ENCODE measurements around the gene P4HA2.
A peak's percentile ranks its signal among the peaks of the same experiment; 100 is the strongest.
"Not testable (repeated sequence)": the region's sequence is repeated elsewhere in the genome, so short reads cannot be mapped to it uniquely, and the experiment has no call there.

The P4HA2 gene

GRCh38 chr5:132184588-132184987, 43.1 kb downstream of the P4HA2 start:
- Histone ChIP-seq H3K4me3 (ENCODE audit: low read depth, low read length) (no peak overlapping the region), H3K27ac (ENCODE audit: low read depth, low read length) (no peak overlapping the region), H3K36me3 (ENCODE audit: control insufficient read depth, insufficient read depth, low read length) (no peaks in the 10 kb centered on the region), H3K4me1 (ENCODE audit: control insufficient read depth, insufficient read depth, low read length) (peaks cover 20% of the 10 kb centered on the region), H3K9ac (ENCODE audit: low read length) (no peak overlapping the region), H3K9me3 (ENCODE audit: control insufficient read depth, insufficient read depth, low read depth, low read length) (no peaks in the 10 kb centered on the region), H3K27me3 (ENCODE audit: control insufficient read depth, insufficient read depth, low read length) (no peaks in the 10 kb centered on the region)

- Histone ChIP-seq H3K4me1 (ENCODE audit: control insufficient read depth, insufficient read depth, low read length) (peaks cover 20% of the 10 kb centered on the region), H3K9me3 (ENCODE audit: control insufficient read depth, insufficient read depth, low read depth, low read length) (no peaks in the 10 kb centered on the region), H3K27me3 (ENCODE audit: control insufficient read depth, insufficient read depth, low read length) (no peaks in the 10 kb centered on the region), H3K9ac (ENCODE audit: low read length) (no peak overlapping the region), H3K36me3 (ENCODE audit: control insufficient read depth, insufficient read depth, low read length) (no peaks in the 10 kb centered on the region), H3K27ac (ENCODE audit: low read depth, low read length) (no peak overlapping the region), H3K4me3 (ENCODE audit: low read depth, low read length) (no peak overlapping the region)
Observed at GRCh38 chr5:132183723-132184122, 43.9 kb downstream of the P4HA2 start.

- H3K36me3 ChIP-seq (ENCODE audit: control insufficient read depth, insufficient read depth, low read length): no peaks in the 10 kb centered on the region
- no peak overlapping the region for H3K4me3 ChIP-seq (ENCODE audit: low read depth, low read length)
- no peaks in the 10 kb centered on the region for H3K9me3 ChIP-seq (ENCODE audit: control insufficient read depth, insufficient read depth, low read depth, low read length)
- H3K4me1 ChIP-seq (ENCODE audit: control insufficient read depth, insufficient read depth, low read length): peaks cover 20% of the 10 kb centered on the region
- no peaks in the 10 kb centered on the region for H3K27me3 ChIP-seq (ENCODE audit: control insufficient read depth, insufficient read depth, low read length)
- H3K9ac ChIP-seq (ENCODE audit: low read length): no peak overlapping the region
- H3K27ac ChIP-seq (ENCODE audit: low read depth, low read length): no peak overlapping the region
Observed at GRCh38 chr5:132182359-132183040, 45.2 kb downstream of the P4HA2 start.

GRCh38 chr5:132181011-132181629, 46.5 kb downstream of the P4HA2 start:
- Histone ChIP-seq H3K9ac (ENCODE audit: low read length) (no peak overlapping the region), H3K4me3 (ENCODE audit: low read depth, low read length) (peak overlapping the region; percentile 44), H3K9me3 (ENCODE audit: control insufficient read depth, insufficient read depth, low read depth, low read length) (no peaks in the 10 kb centered on the region), H3K36me3 (ENCODE audit: control insufficient read depth, insufficient read depth, low read length) (no peaks in the 10 kb centered on the region), H3K27ac (ENCODE audit: low read depth, low read length) (no peak overlapping the region), H3K4me1 (ENCODE audit: control insufficient read depth, insufficient read depth, low read length) (peaks cover 20% of the 10 kb centered on the region), H3K27me3 (ENCODE audit: control insufficient read depth, insufficient read depth, low read length) (no peaks in the 10 kb centered on the region)

- Histone ChIP-seq H3K27me3 (ENCODE audit: control insufficient read depth, insufficient read depth, low read length) (no peaks in the 10 kb centered on the region), H3K4me3 (ENCODE audit: low read depth, low read length) (no peak overlapping the region), H3K36me3 (ENCODE audit: control insufficient read depth, insufficient read depth, low read length) (no peaks in the 10 kb centered on the region), H3K27ac (ENCODE audit: low read depth, low read length) (no peak overlapping the region), H3K9me3 (ENCODE audit: control insufficient read depth, insufficient read depth, low read depth, low read length) (no peaks in the 10 kb centered on the region), H3K9ac (ENCODE audit: low read length) (no peak overlapping the region), H3K4me1 (ENCODE audit: control insufficient read depth, insufficient read depth, low read length) (peaks cover 20% of the 10 kb centered on the region)
Observed at GRCh38 chr5:132180134-132180745, 47.4 kb downstream of the P4HA2 start.

- H3K27ac ChIP-seq (ENCODE audit: low read depth, low read length): no peak overlapping the region
- no peak overlapping the region for H3K4me3 ChIP-seq (ENCODE audit: low read depth, low read length)
- peaks cover 20% of the 10 kb centered on the region for H3K4me1 ChIP-seq (ENCODE audit: control insufficient read depth, insufficient read depth, low read length)
- H3K27me3 ChIP-seq (ENCODE audit: control insufficient read depth, insufficient read depth, low read length): no peaks in the 10 kb centered on the region
- no peaks in the 10 kb centered on the region for H3K36me3 ChIP-seq (ENCODE audit: control insufficient read depth, insufficient read depth, low read length)
- no peak overlapping the region for H3K9ac ChIP-seq (ENCODE audit: low read length)
- H3K9me3 ChIP-seq (ENCODE audit: control insufficient read depth, insufficient read depth, low read depth, low read length): no peaks in the 10 kb centered on the region
Observed at GRCh38 chr5:132179405-132179804, 48.2 kb downstream of the P4HA2 start.

GRCh38 chr5:132177691-132178149, 49.9 kb downstream of the P4HA2 start:
- no peak overlapping the region for H3K27ac ChIP-seq (ENCODE audit: low read depth, low read length)
- H3K9me3 ChIP-seq (ENCODE audit: control insufficient read depth, insufficient read depth, low read depth, low read length): no peaks in the 10 kb centered on the region
- no peaks in the 10 kb centered on the region for H3K36me3 ChIP-seq (ENCODE audit: control insufficient read depth, insufficient read depth, low read length)
- no peak overlapping the region for H3K4me3 ChIP-seq (ENCODE audit: low read depth, low read length)
- H3K27me3 ChIP-seq (ENCODE audit: control insufficient read depth, insufficient read depth, low read length): no peaks in the 10 kb centered on the region
- H3K4me1 ChIP-seq (ENCODE audit: control insufficient read depth, insufficient read depth, low read length): peaks cover 20% of the 10 kb centered on the region
- no peak overlapping the region for H3K9ac ChIP-seq (ENCODE audit: low read length)

GRCh38 chr5:132176987-132177386, 50.7 kb downstream of the P4HA2 start:
- H3K4me3 ChIP-seq (ENCODE audit: low read depth, low read length): no peak overlapping the region
- no peak overlapping the region for H3K27ac ChIP-seq (ENCODE audit: low read depth, low read length)
- no peak overlapping the region for H3K9ac ChIP-seq (ENCODE audit: low read length)

GRCh38 chr5:132176521-132176945, 51.1 kb downstream of the P4HA2 start:
- peaks cover 13% of the 10 kb centered on the region for H3K4me1 ChIP-seq (ENCODE audit: control insufficient read depth, insufficient read depth, low read length)
- H3K27me3 ChIP-seq (ENCODE audit: control insufficient read depth, insufficient read depth, low read length): no peaks in the 10 kb centered on the region
- no peaks in the 10 kb centered on the region for H3K9me3 ChIP-seq (ENCODE audit: control insufficient read depth, insufficient read depth, low read depth, low read length)
- H3K27ac ChIP-seq (ENCODE audit: low read depth, low read length): no peak overlapping the region
- H3K4me3 ChIP-seq (ENCODE audit: low read depth, low read length): no peak overlapping the region
- no peak overlapping the region for H3K9ac ChIP-seq (ENCODE audit: low read length)
- H3K36me3 ChIP-seq (ENCODE audit: control insufficient read depth, insufficient read depth, low read length): no peaks in the 10 kb centered on the region

More at GRCh38 chr5:132176987-132177386, 50.7 kb downstream of the P4HA2 start:
- no peaks in the 10 kb centered on the region for H3K9me3 ChIP-seq (ENCODE audit: control insufficient read depth, insufficient read depth, low read depth, low read length)
- no peaks in the 10 kb centered on the region for H3K27me3 ChIP-seq (ENCODE audit: control insufficient read depth, insufficient read depth, low read length)
- peaks cover 17% of the 10 kb centered on the region for H3K4me1 ChIP-seq (ENCODE audit: control insufficient read depth, insufficient read depth, low read length)
- H3K36me3 ChIP-seq (ENCODE audit: control insufficient read depth, insufficient read depth, low read length): no peaks in the 10 kb centered on the region

GRCh38 chr5:132162945-132163344, 64.7 kb downstream of the P4HA2 start:
- Histone ChIP-seq H3K27me3 (ENCODE audit: control insufficient read depth, insufficient read depth, low read length) (no peaks in the 10 kb centered on the region), H3K27ac (ENCODE audit: low read depth, low read length) (no peak overlapping the region), H3K9ac (ENCODE audit: low read length) (no peak overlapping the region), H3K4me3 (ENCODE audit: low read depth, low read length) (no peak overlapping the region), H3K9me3 (ENCODE audit: control insufficient read depth, insufficient read depth, low read depth, low read length) (no peaks in the 10 kb centered on the region), H3K36me3 (ENCODE audit: control insufficient read depth, insufficient read depth, low read length) (no peaks in the 10 kb centered on the region), H3K4me1 (ENCODE audit: control insufficient read depth, insufficient read depth, low read length) (no peaks in the 10 kb centered on the region)

GRCh38 chr5:132161574-132162326, 65.9 kb downstream of the P4HA2 start:
- H3K27me3 ChIP-seq (ENCODE audit: control insufficient read depth, insufficient read depth, low read length); H3K27ac ChIP-seq (ENCODE audit: low read depth, low read length); H3K9me3 ChIP-seq (ENCODE audit: control insufficient read depth, insufficient read depth, low read depth, low read length); H3K4me3 ChIP-seq (ENCODE audit: low read depth, low read length); H3K36me3 ChIP-seq (ENCODE audit: control insufficient read depth, insufficient read depth, low read length); H3K4me1 ChIP-seq (ENCODE audit: control insufficient read depth, insufficient read depth, low read length); H3K9ac ChIP-seq (ENCODE audit: low read length): not testable (repeated sequence)

All from HUES6 (cell line).